HepG2 (cell line): ENCODE measurements around the gene PTCRA.

ENCODE experiments used
- EP300 ChIP-seq, 3 experiments: sonication (generic) in 1 of 3; formaldehyde crosslinking in 1 of 3; IDR thresholded peaks; 2 replicates each; pipeline versions ENCODE4 v1.5.1 to v1.6.1; 2011 to 2020; ENCODE audit warnings: low read depth in 2 of 3, low read length in 2 of 3, borderline replicate concordance in 1 of 3, improper control_type of control experiment in 1 of 3, mild to moderate bottlenecking in 1 of 3, missing genetic modification reagents in 1 of 3, moderate library complexity in 1 of 3
- ZBTB1 ChIP-seq: sonication (generic); formaldehyde crosslinking; IDR thresholded peaks from 2 replicates; pipeline ENCODE4 v1.4.0; 2020; ENCODE audit warnings: missing genetic modification reagents, borderline replicate concordance
- ZNF510 ChIP-seq: sonication (generic); formaldehyde crosslinking; IDR thresholded peaks from 2 replicates; pipeline ENCODE4 v1.4.0; 2020; ENCODE audit warnings: low read depth, mild to moderate bottlenecking, missing genetic modification reagents

- TF ChIP-seq ZNF510 (no peak), ZBTB1 (CRISPR knock-in tag) (no peak), EP300 (IDR thresholded peaks at IDR 0.05; ENCODE audit: low read depth in 2 of 2, low read length in 2 of 2) (no peak), EP300 (CRISPR knock-in tag; IDR thresholded peaks at IDR 0.05; ENCODE audit: borderline replicate concordance) (no peak)
Observed at GRCh38 chr6:42909835-42910234, 6.0 kb upstream of the PTCRA start.
